NCI-H460 (cell line): ENCODE data around the gene ETHE1. TPM values are rescaled to one million over a fixed set of nuclear protein-coding genes. Genes with fewer than 3 reads are reported as not detected.
A peak's percentile ranks its signal among the peaks of the same experiment; 100 is the strongest.

Experiments
- DNase-seq: peaks from one replicate; pipeline ENCODE4 v3.0.0-alpha.2; 2016; ENCODE audit warnings: low read depth; ENCODE audit errors: extremely low read depth
- polyA plus RNA-seq: library from polyadenylated mRNA; depleted of rRNA; stranded (reverse); fragments of >200 nt; gene quantifications from 2 replicates; pipeline ENCODE4 v1.2.3, GENCODE V29; 2014; cell fraction: nucleus; rRNA removed
- total RNA-seq: library from RNA; depleted of rRNA; stranded (reverse); fragments of >200 nt; shearing (Covaris generic); gene quantifications from 2 replicates; pipeline ENCODE4 v1.2.3, GENCODE V29; 2014; rRNA removed

ETHE1 gene, protein sequence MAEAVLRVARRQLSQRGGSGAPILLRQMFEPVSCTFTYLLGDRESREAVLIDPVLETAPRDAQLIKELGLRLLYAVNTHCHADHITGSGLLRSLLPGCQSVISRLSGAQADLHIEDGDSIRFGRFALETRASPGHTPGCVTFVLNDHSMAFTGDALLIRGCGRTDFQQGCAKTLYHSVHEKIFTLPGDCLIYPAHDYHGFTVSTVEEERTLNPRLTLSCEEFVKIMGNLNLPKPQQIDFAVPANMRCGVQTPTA
- total RNA-seq = 32.5 and 39.0 TPM in 2 replicates
- polyA plus RNA-seq = 29.6 and 48.4 TPM in 2 replicates

DNA sequence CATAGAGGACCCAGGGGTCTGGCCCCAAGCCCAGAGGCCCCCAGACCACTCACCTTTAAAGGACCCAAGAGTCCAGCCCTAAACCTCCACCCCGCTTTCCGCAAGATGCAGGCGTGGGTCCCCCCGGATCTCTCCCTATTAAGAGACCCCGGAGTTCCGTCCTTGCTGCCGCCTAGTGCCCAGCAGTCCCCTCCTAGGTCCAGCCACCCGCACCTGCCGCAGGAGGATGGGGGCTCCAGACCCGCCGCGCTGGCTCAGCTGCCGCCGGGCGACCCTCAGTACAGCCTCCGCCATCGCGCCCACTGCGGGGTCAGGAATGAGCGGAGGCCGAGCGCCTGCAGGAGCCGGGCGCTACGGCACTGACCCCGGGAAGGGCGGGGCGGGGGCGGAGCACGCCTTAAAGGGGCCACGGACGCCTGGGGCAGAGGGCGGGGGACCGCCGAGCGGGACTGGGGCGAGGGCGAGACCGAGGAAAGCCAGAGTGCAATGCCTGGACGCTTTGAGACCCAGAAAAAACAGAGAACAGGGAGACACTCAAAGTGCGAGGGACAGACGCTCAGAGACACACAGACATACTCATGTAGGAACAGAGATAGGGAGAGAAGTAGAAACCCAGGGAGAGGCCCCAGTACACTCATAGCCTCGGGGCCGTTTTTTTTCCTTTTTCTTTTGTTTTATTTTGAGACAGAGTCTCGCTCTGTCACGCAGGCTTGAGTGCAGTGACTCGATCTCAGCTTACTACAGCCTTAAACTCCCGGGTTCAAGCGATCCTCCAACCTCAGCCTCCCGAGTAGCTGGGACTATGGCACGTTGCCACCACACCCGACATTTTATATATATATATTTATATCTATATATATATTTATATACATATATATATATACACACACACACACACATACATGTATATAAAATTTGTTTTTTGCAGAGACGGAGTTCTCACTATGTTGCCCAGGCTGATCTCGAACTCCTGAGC is at the start of gene ETHE1:
TSS of gene ETHE1 (minus strand) at position 318 of the 976 bp plus-strand sequence. CDS start at position 294, 24 bp downstream.
- DNase-seq = peak; percentile 41

DNA sequence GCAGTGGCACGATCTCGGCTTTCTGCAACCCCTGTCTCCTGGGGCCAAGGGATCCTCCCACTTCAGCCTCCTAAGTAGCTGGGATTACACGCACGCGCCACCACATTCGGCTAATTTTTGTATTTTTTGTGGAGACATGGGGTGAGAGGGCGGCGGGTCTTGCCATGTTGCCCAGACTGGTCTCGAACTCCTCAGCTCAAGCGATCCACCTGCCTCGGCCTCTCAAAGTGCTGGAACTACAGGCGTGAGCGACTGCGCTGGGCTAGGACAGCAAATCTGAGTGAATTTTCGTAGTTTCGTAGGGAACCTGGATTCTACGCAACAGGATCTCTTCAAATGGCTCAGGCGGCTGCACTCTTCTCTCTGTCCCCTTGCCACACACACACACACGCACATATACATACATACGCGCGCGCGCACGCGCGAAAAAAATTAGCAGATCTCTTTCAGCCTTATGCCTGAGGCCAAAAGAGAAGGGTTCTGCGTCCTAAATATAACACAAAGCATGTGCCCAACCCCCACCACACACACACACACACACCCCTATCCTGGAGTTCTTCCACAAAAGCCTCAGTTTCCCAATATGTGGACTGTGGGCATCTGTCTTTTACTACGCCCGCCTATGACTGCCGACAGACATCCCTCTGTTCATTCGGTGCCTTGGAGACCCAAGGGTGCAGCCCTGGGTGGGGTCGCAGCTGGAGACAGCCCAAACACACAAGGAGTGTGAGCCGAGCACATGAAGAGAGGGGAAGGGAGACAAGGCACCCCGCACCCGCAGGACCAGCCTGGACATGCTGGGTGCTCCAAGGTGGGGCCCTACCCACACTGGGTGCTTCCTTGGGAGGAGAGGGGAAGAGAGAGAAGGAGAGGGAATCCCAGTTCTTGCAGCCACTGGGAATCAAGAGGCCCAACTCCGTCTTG is 49.2 kb upstream of the ETHE1 start:
- no peak for DNase-seq

DNA sequence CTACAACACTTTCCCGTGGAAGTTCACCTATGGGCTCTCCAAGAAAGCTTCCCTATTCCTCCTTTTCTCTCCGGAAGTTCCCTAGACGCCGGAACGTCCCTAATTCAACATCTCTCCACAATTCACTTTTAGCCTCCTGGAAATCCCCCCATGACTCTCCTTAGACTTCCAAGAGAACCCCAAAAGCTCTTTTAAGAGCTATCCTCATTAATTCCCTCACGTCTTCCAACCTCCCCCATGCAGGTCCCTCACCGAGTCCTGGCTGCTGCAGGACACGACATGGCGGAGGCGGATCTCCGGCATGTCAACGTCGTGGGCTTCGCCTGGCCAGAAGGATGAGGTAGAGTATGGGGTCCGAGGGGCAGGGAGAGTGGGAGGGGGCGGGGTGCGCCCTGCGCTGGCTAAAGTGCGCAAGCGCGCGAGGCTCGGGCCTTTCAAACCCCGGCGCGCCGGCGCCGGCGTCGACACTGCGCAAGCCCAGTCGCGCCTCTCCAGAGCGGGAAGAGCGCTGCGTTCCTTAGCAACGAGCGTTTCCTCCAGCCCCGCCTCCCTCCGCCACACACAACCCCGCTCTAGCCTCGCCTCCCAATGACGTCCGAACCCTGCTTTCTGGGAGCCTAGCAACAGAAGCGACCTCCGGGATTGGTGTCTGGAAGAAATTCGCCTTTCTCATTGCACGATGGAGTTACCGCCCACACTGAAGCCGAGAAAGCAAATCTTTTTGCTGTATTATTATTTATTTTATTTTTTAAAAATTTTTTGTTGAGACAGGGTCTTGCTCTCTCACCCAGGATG is 48.4 kb upstream of the ETHE1 start, which contains the start of the genes PINLYP and XRCC1:
TSS of gene PINLYP (plus strand) at position 646 of the 795 bp plus-strand sequence. CDS start 1,391 bp downstream, outside the sequence.
TSS of gene XRCC1 (minus strand) at position 372 of the 795 bp plus-strand sequence. CDS start at position 303, 69 bp downstream.
- peak; percentile 97 for DNase-seq

DNA sequence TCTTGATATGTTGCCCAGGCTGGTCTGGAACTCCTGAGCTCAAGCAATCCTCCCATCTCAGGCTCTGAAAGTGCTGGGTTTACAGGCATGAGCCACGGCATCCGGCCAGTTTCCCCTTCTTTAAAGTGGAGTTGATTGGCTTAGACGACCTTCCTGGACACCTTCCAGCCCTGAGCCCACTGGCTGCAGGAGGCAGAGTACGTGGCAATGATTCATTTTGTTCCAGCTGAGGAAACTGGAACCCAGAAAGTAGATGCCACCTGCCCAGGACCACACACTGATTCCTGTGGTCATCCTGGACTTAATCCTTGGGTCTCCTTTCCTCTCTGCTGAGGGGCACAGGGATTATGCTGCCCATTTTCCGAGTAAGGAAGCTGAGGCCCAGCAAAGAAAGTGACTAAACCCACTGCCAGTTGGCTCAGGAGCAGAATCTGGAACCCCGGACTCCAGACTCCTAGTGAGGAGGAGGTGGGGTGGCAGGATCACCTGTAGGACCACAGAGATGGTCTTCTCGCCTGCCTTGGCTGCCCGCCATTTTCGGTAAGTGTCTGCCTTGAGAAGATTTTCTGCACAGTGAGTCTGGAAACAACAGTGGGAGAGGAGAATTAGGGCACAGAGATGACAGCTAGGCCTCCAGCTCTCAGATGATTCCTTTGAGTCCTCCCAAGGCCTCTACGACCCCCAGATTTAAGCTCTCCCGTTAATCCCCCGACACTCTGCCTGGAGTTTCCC is 47.6 kb upstream of the ETHE1 start:
- DNase-seq = no peak

DNA sequence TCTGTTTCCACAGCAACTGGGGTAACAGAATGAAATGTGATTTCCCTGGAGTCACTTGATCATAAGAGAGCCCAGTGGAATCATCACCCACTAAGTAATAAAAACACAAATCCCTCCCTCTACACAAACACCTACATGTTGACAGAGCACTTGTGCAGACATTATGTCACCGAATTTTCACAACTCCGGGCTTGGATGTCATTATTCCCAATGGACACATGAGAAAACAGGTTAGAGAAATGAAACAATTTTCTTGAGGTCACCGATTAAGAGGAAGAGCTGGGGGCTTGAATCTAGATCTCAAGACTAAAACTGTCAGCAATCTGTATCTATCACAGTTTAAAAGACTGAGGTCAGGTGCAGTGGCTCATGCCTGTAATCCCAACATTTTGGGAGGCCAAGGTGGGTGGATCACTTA is 45.2 kb upstream of the ETHE1 start:
- DNase-seq = no peak

DNA sequence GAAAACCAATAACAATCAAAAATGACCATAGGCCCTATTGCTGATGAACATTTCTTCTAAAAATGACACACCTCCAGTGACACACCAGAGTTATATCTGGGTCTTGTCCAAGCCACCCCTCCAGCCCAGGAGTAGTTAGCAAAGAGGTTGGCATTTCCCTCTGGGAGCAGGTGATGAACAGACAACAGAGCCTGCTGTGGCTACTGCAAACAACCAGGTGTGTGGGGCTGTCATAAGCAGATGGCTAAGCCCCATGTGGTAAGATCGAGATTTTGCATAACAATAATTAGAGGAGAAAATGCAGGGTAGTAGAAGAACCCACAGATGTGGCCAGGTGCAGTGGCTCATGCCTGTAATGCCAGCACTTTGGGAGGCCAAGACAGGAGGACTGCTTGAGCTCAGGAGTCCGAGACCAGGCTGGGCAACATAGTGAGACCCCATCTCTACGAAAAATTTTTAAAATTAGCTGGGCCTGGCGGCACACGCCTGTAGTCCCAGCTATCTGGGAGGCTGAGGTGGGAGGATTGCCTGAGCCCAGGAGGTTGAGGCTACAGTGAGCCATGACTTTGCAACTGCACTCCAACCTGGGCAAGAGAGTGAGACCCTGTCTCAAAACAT is 43.3 kb upstream of the ETHE1 start:
- no peak for DNase-seq

DNA sequence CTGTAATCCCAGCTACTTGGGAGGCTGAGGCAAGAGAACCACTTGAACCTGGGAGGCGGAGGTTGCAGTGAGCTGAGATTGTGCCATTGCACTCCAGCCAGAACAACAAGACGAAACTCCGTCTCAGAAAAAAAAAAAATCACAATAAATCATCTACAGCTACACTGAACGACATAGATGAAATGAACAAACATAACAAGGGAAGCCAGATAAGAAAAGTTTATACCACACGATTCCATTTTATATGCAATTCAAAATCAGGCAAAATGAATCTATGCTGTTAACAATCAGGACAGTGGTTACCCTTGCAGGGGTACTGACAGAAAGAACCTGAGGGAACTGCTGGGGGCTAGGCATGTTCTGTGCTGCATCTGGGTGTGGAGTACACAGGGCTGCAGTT is 42.7 kb upstream of the ETHE1 start:
- DNase-seq = no peak

DNA sequence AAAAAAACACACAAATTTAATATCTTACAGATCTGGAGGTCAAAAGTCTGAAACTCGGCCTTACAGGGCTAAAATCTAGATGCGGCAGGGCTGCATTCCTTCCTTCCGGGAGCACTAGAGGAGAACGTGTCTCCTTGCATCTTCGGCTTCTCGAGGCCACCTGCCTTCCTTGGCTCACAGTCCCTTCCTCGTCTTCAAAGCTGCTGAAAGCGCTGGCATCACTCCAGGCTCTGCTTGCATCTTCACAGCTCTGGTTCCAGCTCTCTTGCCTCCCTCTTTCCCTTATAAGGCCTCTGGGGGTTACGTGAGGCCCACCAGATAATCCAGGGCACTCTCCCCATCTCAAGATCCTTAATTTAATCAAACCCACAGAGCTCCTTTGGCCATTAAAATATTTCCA is 37.8 kb upstream of the ETHE1 start:
- no peak for DNase-seq

DNA sequence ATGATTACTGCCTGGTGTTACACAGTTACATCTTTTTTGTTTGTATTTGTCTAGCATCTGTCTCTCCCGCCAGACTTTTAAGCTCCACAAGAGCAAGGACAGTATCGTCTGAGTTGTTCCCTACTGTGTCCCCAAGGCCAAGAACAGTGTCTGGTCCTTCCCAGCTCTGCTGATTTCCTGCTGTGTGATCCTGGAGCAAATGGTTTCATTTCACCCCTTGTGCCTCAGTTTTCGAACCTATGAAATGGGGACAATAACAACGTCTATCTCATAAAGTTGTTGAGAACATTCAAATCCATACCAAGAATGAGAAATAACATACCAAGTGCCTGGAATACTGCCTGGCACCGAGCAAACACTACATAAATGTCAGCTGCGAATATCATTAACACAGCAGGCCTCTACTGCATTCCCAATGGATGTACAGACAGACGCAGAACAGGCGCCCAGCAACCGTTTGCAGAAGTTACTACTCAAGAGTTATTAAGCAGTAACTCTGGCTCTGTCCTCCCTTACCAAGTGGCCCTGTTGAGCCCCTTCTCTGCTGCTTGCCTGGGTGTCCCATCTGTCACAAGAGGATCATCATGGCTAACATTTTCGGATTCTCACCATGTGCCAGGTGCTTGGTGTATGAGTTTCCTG is 36.9 kb upstream of the ETHE1 start:
- DNase-seq = no peak

DNA sequence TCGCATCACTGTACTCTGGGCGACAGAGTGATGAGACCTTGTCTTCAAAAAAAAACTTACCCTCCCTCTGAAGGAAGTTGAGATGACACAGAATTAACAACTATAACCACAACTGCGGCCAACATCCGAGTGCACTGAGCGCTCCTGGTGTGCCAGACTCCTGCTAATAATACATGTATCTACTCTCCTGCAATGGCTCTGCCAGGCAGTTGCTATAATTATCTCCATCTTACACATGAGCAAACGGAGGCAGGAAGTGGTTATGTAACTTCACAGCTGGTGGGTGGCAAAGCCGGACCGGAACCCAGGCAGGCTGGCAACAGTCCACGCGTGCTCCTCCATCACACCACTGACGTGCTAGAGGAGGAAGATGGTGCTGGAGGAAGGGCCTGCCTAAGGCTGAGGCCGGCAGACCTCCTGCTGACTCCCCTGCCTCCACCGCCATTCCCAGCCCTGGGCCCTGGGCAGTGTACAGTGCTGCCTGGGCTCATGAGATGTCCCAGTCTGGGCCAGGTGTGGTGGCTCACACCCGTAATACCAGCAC is 35.8 kb upstream of the ETHE1 start:
- peak; percentile 52 for DNase-seq

DNA sequence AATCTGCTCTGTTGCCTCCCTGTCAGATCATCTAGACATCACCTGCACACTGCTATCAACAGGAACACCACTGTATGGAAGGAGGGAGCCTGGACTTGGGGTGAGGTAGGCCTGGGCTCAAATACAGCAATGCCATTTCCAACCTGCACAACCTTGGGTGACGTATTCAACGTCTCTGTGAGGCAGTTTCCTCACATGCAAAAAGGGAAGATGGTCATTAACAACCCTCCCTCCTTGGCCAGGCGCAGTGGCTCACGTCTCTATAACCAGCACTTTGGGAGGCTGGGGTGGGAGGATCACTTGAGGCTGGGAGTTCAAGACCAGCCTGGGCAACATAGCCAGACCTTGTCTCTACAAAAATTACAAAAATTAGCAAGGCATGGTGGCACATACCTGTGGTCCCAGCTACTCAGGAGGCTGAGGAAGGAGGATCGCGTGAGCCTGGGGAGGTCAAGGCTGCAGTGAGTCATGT is 35.3 kb upstream of the ETHE1 start:
- DNase-seq = no peak

DNA sequence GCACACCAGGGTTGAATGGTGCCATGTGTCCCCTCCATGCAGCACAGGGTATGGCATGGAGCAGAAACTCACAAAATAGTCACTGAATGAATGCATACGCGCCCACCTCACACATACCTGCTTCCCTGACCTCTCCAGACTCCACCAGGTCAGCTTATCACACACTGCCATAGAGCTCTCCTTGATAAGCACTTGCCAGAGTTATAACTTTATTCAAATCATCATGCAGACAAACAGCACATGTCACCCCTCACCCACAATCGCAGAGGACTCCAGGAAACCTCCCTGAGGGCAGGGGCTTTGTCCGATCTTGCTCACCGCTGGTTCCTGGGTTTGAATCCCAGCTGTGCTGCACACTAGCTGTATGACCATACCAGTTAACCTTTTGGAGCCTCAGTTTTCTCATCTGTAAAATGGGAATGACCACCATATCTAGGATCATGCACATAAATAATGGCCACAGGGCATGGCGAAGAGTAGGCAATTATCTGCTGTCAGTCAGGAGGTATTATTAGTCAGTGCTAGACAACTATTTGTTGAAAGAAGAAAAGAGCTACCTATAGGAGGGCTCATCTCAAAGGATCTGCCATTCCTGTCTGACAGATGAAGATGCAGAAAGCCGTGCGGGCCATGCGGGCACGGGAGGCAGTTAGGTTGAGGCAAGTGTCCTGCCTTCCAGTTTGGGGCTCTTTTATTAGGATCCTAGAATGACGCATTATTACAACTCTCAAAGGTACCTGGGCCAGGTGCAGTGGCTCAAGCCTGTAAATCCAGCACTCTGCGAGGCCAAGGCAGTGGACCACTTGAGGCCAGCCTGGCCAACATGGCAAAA is 34.4 kb upstream of the ETHE1 start:
- DNase-seq = no peak

DNA sequence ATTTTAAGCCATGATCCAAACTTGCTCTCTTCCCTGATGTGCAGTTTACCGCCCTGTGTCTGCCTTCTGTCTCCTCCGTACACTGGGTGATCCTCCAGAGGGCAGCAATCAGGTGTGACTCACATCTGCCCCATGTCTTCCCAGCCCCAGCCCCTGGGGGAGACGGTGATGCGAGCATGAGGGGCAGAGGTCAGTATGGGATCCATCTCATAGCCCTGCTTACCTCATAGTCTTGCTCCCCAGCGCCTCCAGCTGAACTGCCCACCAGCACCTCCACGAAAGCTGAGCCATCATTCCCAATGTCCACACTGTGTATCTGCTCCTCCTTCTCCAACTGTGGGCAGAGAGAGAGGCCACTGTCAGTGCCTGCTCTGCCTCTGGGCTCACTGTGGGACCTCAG is 33.7 kb upstream of the ETHE1 start:
- peak; percentile 14 for DNase-seq

DNA sequence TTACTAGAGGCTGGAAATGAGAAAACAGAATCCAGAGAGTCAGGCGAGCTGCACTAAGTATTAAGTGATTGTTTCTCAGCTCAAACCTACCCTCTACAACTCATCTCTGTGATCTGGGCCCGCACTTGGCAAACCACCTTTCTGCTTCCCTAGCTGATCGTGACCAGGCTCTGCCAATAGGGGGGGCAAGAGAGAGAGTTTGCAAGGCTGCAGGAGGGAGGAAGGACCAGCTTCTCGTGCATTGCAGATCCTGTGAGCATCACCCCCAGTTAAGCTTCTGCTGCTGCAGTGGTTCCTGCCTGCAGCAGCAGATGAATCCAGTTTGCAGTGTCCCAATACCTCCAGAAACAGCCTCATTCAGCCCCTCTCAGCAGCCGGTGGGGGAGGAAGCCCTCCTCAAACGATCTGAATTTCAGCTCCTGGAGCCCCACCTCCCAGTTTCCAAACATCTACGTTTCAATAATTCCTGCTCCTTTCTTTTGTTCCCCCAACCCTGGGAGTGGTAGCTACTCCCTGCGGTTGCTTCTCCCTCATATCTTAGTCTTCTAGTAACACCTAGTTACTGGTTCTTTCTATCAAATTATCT is 28.3 kb upstream of the ETHE1 start:
- DNase-seq = peak; percentile 59

DNA sequence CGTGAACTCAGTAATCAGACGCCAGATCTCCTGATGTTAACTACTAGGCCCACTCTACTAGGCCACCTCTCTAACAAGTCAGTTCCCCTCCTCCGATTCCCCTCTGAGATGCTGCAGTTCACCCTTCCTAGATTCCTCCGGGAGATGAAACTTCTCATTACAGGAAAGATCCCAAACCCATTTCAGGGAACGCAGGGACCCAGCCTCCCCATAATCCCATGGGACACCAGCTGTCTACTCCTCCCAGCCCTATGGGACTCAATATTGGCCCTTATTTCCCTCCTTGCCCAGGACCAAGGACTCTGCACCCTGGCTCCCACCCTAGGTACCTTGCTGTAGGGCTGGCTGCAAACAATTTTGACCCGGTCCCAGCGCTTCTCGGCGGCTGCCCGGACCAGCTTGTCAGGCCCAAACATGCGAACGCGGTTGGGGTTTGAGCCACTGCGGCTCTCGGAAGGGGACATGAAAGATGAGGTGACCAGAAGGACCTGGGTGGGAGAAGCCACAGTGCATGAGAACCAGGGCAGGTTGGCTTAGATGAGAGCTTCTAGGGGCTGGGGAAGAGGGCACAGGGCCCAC is 27.4 kb upstream of the ETHE1 start:
- DNase-seq = no peak

DNA sequence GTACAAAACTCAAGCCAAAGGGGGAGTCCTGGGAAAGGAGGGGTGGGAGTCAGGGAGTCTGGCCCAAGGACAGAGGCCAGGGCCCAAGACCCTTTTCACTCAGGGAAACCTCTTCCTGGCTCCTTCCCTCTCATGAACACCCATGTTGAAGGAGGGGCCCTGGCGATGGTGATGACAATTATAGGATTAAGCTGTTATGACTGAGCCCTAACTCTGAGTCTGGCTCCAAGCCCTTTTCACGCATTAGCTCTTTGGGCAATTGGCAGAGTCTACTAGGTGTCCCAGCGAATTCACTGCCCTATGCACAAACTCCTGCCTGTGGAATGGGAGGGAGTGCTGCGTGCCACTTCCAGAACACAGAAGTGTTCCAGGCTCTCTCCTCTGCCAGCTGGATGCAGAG is 26.7 kb upstream of the ETHE1 start:
- DNase-seq = no peak
